Liver (tissue), 9 donors: ENCODE measurements around the gene MLN. TPM values are rescaled to one million over a fixed set of nuclear protein-coding genes. Genes with fewer than 3 reads are reported as not detected.

Experiments used
- DNase-seq: peaks from one replicate; pipeline ENCODE4 v3.0.0-alpha.2; 2017; ENCODE audit warnings: low spot score
- H3K27ac ChIP-seq, 2 donors: one replicate each; pipeline ENCODE4 v1.7.0; 2013; ENCODE audit warnings: inconsistent platforms in 2 of 2, low read length in 2 of 2, control low read depth in 1 of 2, low read depth in 1 of 2, mild to moderate bottlenecking in 1 of 2
- H3K27me3 ChIP-seq, 4 donors: one replicate each; pipeline versions ENCODE4 v1.6.1 to v1.7.0; 2013; ENCODE audit warnings: low read length in 3 of 4, inconsistent platforms in 1 of 4, mild to moderate bottlenecking in 1 of 4, moderate library complexity in 1 of 4; ENCODE audit not compliant: control insufficient read depth in 4 of 4, insufficient read depth in 4 of 4
- H3K36me3 ChIP-seq, 4 donors: one replicate each; pipeline versions ENCODE4 v1.6.1 to v1.7.0; 2013; ENCODE audit warnings: low read length in 3 of 4, mild to moderate bottlenecking in 3 of 4, low read depth in 1 of 4, moderate library complexity in 1 of 4; ENCODE audit not compliant: control insufficient read depth in 4 of 4, insufficient read depth in 3 of 4
- H3K4me1 ChIP-seq, 4 donors: one replicate each; pipeline versions ENCODE4 v1.6.1 to v1.7.0; 2013; ENCODE audit warnings: low read length in 3 of 4, mild to moderate bottlenecking in 3 of 4, moderate library complexity in 1 of 4; ENCODE audit not compliant: control insufficient read depth in 4 of 4, insufficient read depth in 4 of 4
- H3K4me3 ChIP-seq, 3 donors: one replicate each; pipeline versions ENCODE4 v1.6.1 to v1.7.0; 2013; ENCODE audit warnings: low read length in 3 of 3, control low read depth in 1 of 3, low read depth in 1 of 3, mild to moderate bottlenecking in 1 of 3
- H3K9ac ChIP-seq, 2 donors: one replicate each; pipeline ENCODE4 v1.7.0; 2013; ENCODE audit warnings: low read length in 2 of 2, mild to moderate bottlenecking in 2 of 2, moderate library complexity in 2 of 2, control low read depth in 1 of 2, low read depth in 1 of 2
- H3K9me3 ChIP-seq, 4 donors: one replicate each; pipeline versions ENCODE4 v1.6.1 to v1.7.0; 2013; ENCODE audit warnings: low read length in 3 of 4; ENCODE audit not compliant: control insufficient read depth in 4 of 4
- EGR1 ChIP-seq, 2 donors: IDR thresholded peaks; 2 replicates each; pipeline ENCODE4 v1.6.1; 2016 to 2018; ENCODE audit warnings: antibody characterized with exemption in 2 of 2, low read depth in 2 of 2
- GABPA ChIP-seq, 2 donors: IDR thresholded peaks in 1 of 2; conservative IDR thresholded peaks in 1 of 2; 2 replicates each; pipeline ENCODE4 v1.6.1; 2016; ENCODE audit warnings: antibody characterized with exemption in 2 of 2, mild to moderate bottlenecking in 1 of 2, moderate library complexity in 1 of 2
- HNF4G ChIP-seq: IDR thresholded peaks from 2 replicates; pipeline ENCODE4 v1.6.1; 2016; ENCODE audit warnings: antibody characterized with exemption
- JUND ChIP-seq, 2 donors: IDR thresholded peaks; 2 replicates each; pipeline ENCODE4 v1.6.1; 2016; ENCODE audit warnings: antibody characterized with exemption in 2 of 2
- RAD21 ChIP-seq, 2 donors: IDR thresholded peaks; 2 replicates each; pipeline ENCODE4 v1.6.1; 2016; ENCODE audit warnings: antibody characterized with exemption in 2 of 2, mild to moderate bottlenecking in 2 of 2
- SP1 ChIP-seq: IDR thresholded peaks from 2 replicates; pipeline ENCODE4 v1.6.1; 2018; ENCODE audit warnings: antibody characterized with exemption, mild to moderate bottlenecking
- WGBS: extraction: QIAGEN DNeasy Blood & Tissue Kit; methylation state at CpG from one replicate; pipeline ENCODE4 v1.1.7; 2013; 5-methylcytosine and 5-hydroxymethylcytosine counted together
- polyA plus RNA-seq, 2 donors: library from polyadenylated mRNA; stranded (reverse) in 1 of 2; unstranded in 1 of 2; fragments of 200-250 nt in 1 of 2; fragments of >200 nt in 1 of 2; fragmentation: Nextera tagmentation in 1 of 2; extraction: Ambion mirVana in 1 of 2; gene quantifications; one replicate each; pipeline versions ENCODE4 v1.2.1 to v1.2.3, GENCODE V29; 2013 to 2015
- total RNA-seq, 2 donors: library from RNA; depleted of rRNA; stranded (reverse); fragments of >200 nt; gene quantifications; one replicate each; pipeline ENCODE4 v1.2.3, GENCODE V29; 2014
- TF ChIP-seq, protein P1 (sequence below): IDR thresholded peaks from 2 replicates; pipeline ENCODE4 v1.6.1; 2016; ENCODE audit warnings: antibody characterized with exemption, mild to moderate bottlenecking
- TF ChIP-seq, protein P2 (sequence below): fragments of 150-350 bp; IDR thresholded peaks from 2 replicates; pipeline ENCODE4 v1.5.1; 2017; ENCODE audit warnings: improper control_type of control experiment, low read depth, low read length; ENCODE audit not compliant: missing input control
- TF ChIP-seq, protein P3 (sequence below): IDR thresholded peaks from 2 replicates; pipeline ENCODE4 v1.6.1; 2016; ENCODE audit warnings: antibody characterized with exemption
- TF ChIP-seq, protein P4 (sequence below): IDR thresholded peaks from 2 replicates; pipeline ENCODE4 v1.6.1; 2016; ENCODE audit warnings: antibody characterized with exemption
- TF ChIP-seq, protein P5 (sequence below): IDR thresholded peaks from 2 replicates; pipeline ENCODE4 v1.6.1; 2016; ENCODE audit warnings: antibody characterized with exemption
- donor health status: healthy.
- donor health status: healthy.
- donor health status: healthy.
- donor health status: healthy.
- donor health status: healthy.

MLN gene
- total and polyA plus RNA-seq, 4 donors, result not detected

DNA sequence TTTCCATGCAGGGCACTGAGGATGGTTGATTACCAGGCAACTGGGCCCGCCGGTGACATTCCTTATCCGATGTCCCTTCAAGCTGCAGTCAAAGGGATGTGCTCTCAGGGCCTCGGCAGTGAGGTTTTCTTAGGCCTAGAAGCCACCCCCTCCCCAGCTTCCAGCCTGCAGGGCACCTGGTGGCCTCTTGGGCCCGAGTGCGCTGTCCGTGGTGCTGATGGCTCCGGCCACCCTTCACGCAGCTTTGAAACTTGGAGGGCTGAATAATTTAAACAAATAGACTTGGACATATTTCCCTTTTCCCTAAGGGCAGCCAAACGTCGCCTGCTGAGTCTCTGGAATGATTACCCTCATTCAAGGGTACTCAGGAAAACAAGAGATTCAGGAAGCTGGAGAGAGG lies 8.9 kb upstream of the MLN start:
- peak; percentile 67 for DNase-seq
- 4% methylated on average over 11 of the region's 11 CpGs for WGBS
- no peak for TF ChIP-seq HNF4G
- TF ChIP-seq, protein P1, sequence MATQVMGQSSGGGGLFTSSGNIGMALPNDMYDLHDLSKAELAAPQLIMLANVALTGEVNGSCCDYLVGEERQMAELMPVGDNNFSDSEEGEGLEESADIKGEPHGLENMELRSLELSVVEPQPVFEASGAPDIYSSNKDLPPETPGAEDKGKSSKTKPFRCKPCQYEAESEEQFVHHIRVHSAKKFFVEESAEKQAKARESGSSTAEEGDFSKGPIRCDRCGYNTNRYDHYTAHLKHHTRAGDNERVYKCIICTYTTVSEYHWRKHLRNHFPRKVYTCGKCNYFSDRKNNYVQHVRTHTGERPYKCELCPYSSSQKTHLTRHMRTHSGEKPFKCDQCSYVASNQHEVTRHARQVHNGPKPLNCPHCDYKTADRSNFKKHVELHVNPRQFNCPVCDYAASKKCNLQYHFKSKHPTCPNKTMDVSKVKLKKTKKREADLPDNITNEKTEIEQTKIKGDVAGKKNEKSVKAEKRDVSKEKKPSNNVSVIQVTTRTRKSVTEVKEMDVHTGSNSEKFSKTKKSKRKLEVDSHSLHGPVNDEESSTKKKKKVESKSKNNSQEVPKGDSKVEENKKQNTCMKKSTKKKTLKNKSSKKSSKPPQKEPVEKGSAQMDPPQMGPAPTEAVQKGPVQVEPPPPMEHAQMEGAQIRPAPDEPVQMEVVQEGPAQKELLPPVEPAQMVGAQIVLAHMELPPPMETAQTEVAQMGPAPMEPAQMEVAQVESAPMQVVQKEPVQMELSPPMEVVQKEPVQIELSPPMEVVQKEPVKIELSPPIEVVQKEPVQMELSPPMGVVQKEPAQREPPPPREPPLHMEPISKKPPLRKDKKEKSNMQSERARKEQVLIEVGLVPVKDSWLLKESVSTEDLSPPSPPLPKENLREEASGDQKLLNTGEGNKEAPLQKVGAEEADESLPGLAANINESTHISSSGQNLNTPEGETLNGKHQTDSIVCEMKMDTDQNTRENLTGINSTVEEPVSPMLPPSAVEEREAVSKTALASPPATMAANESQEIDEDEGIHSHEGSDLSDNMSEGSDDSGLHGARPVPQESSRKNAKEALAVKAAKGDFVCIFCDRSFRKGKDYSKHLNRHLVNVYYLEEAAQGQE, result peak; percentile 99
- no peak for TF ChIP-seq EGR1 (IDR thresholded peaks at IDR 0.05; ENCODE audit: low read depth in 2 of 2)
- TF ChIP-seq, protein P2, sequence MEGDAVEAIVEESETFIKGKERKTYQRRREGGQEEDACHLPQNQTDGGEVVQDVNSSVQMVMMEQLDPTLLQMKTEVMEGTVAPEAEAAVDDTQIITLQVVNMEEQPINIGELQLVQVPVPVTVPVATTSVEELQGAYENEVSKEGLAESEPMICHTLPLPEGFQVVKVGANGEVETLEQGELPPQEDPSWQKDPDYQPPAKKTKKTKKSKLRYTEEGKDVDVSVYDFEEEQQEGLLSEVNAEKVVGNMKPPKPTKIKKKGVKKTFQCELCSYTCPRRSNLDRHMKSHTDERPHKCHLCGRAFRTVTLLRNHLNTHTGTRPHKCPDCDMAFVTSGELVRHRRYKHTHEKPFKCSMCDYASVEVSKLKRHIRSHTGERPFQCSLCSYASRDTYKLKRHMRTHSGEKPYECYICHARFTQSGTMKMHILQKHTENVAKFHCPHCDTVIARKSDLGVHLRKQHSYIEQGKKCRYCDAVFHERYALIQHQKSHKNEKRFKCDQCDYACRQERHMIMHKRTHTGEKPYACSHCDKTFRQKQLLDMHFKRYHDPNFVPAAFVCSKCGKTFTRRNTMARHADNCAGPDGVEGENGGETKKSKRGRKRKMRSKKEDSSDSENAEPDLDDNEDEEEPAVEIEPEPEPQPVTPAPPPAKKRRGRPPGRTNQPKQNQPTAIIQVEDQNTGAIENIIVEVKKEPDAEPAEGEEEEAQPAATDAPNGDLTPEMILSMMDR, result peak; percentile 37
- TF ChIP-seq GABPA (IDR thresholded peaks at IDR 0.05 in 1 of 2, conservative IDR thresholded peaks at IDR 0.05 in 1 of 2), result no peak
- peak in 1 of 2 donors; percentile 8 for TF ChIP-seq RAD21 (IDR thresholded peaks at IDR 0.05)
- TF ChIP-seq, protein P3, sequence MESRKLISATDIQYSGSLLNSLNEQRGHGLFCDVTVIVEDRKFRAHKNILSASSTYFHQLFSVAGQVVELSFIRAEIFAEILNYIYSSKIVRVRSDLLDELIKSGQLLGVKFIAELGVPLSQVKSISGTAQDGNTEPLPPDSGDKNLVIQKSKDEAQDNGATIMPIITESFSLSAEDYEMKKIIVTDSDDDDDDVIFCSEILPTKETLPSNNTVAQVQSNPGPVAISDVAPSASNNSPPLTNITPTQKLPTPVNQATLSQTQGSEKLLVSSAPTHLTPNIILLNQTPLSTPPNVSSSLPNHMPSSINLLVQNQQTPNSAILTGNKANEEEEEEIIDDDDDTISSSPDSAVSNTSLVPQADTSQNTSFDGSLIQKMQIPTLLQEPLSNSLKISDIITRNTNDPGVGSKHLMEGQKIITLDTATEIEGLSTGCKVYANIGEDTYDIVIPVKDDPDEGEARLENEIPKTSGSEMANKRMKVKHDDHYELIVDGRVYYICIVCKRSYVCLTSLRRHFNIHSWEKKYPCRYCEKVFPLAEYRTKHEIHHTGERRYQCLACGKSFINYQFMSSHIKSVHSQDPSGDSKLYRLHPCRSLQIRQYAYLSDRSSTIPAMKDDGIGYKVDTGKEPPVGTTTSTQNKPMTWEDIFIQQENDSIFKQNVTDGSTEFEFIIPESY, result no peak
- TF ChIP-seq, protein P4, sequence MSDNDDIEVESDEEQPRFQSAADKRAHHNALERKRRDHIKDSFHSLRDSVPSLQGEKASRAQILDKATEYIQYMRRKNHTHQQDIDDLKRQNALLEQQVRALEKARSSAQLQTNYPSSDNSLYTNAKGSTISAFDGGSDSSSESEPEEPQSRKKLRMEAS, result no peak
- Histone ChIP-seq H3K27ac (no peak overlapping the region), H3K4me3 (no peak overlapping the region), H3K9me3 (no peaks in the 10 kb centered on the region), H3K36me3 (no peaks in the 10 kb centered on the region), H3K27me3 (peaks cover 0 to 6% (median 0%) of the 10 kb centered on the region in 4 donors), H3K4me1 (no peaks in the 10 kb centered on the region), H3K9ac (no peak overlapping the region)

DNA sequence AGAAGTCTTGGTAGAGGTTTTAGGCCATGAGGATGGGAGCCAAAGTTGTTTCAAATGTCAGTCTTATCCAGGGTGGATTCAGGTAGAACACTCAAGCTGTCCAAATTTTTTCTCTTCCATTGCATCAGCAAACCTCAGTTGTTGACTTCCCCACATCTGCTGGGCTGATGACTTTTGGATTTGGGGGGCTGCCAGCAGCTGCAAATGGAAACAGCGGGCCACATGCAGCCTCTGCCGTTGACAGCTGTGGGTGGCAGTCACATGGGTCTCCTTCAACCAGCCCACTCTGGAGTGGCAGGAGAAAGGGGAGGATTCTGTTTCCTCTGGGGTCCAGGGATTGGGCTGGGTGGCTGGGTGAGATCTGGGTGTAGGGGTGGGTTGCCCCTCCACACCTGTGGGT lies 5.8 kb upstream of the MLN start:
- no peak overlapping the region for H3K4me3 ChIP-seq
- no peaks in the 10 kb centered on the region for H3K36me3 ChIP-seq
- H3K9ac ChIP-seq, result no peak overlapping the region
- H3K4me1 ChIP-seq, result no peaks in the 10 kb centered on the region
- 62% methylated on average over 2 of the region's 2 CpGs for WGBS
- H3K27ac ChIP-seq, result no peak overlapping the region
- DNase-seq, result no peak
- peaks cover 0 to 7% (median 0%) of the 10 kb centered on the region in 4 donors for H3K27me3 ChIP-seq
- TF ChIP-seq SP1 (no peak), JUND (IDR thresholded peaks at IDR 0.05) (no peak)
- TF ChIP-seq, protein P5, sequence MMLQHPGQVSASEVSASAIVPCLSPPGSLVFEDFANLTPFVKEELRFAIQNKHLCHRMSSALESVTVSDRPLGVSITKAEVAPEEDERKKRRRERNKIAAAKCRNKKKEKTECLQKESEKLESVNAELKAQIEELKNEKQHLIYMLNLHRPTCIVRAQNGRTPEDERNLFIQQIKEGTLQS, result no peak
- TF ChIP-seq, protein P3, result no peak
- H3K9me3 ChIP-seq, result no peaks in the 10 kb centered on the region
